Liver (tissue), 9 donors: ENCODE measurements around the gene NOS1AP. TPM values are rescaled to one million over a fixed set of nuclear protein-coding genes. Genes with fewer than 3 reads are reported as not detected.

Experiments
- DNase-seq: peaks from one replicate; pipeline ENCODE4 v3.0.0-alpha.2; 2017; ENCODE audit warnings: low spot score
- H3K27ac ChIP-seq, 2 donors: one replicate each; pipeline ENCODE4 v1.7.0; 2013; ENCODE audit warnings: inconsistent platforms in 2 of 2, low read length in 2 of 2, control low read depth in 1 of 2, low read depth in 1 of 2, mild to moderate bottlenecking in 1 of 2
- H3K27me3 ChIP-seq, 4 donors: one replicate each; pipeline versions ENCODE4 v1.6.1 to v1.7.0; 2013; ENCODE audit warnings: low read length in 3 of 4, inconsistent platforms in 1 of 4, mild to moderate bottlenecking in 1 of 4, moderate library complexity in 1 of 4; ENCODE audit not compliant: control insufficient read depth in 4 of 4, insufficient read depth in 4 of 4
- H3K36me3 ChIP-seq, 4 donors: one replicate each; pipeline versions ENCODE4 v1.6.1 to v1.7.0; 2013; ENCODE audit warnings: low read length in 3 of 4, mild to moderate bottlenecking in 3 of 4, low read depth in 1 of 4, moderate library complexity in 1 of 4; ENCODE audit not compliant: control insufficient read depth in 4 of 4, insufficient read depth in 3 of 4
- H3K4me1 ChIP-seq, 4 donors: one replicate each; pipeline versions ENCODE4 v1.6.1 to v1.7.0; 2013; ENCODE audit warnings: low read length in 3 of 4, mild to moderate bottlenecking in 3 of 4, moderate library complexity in 1 of 4; ENCODE audit not compliant: control insufficient read depth in 4 of 4, insufficient read depth in 4 of 4
- H3K4me3 ChIP-seq, 3 donors: one replicate each; pipeline versions ENCODE4 v1.6.1 to v1.7.0; 2013; ENCODE audit warnings: low read length in 3 of 3, control low read depth in 1 of 3, low read depth in 1 of 3, mild to moderate bottlenecking in 1 of 3
- H3K9ac ChIP-seq, 2 donors: one replicate each; pipeline ENCODE4 v1.7.0; 2013; ENCODE audit warnings: low read length in 2 of 2, mild to moderate bottlenecking in 2 of 2, moderate library complexity in 2 of 2, control low read depth in 1 of 2, low read depth in 1 of 2
- H3K9me3 ChIP-seq, 4 donors: one replicate each; pipeline versions ENCODE4 v1.6.1 to v1.7.0; 2013; ENCODE audit warnings: low read length in 3 of 4; ENCODE audit not compliant: control insufficient read depth in 4 of 4
- ATF3 ChIP-seq: IDR thresholded peaks from 2 replicates; pipeline ENCODE4 v1.6.1; 2016; ENCODE audit warnings: antibody characterized with exemption
- CTCF ChIP-seq: fragments of 150-350 bp; IDR thresholded peaks from 2 replicates; pipeline ENCODE4 v1.5.1; 2017; ENCODE audit warnings: improper control_type of control experiment, low read depth, low read length; ENCODE audit not compliant: missing input control
- EGR1 ChIP-seq, 2 donors: IDR thresholded peaks; 2 replicates each; pipeline ENCODE4 v1.6.1; 2016 to 2018; ENCODE audit warnings: antibody characterized with exemption in 2 of 2, low read depth in 2 of 2
- FOXA1 ChIP-seq: IDR thresholded peaks from 2 replicates; pipeline ENCODE4 v1.6.1; 2016; ENCODE audit warnings: antibody characterized with exemption
- FOXA2 ChIP-seq: IDR thresholded peaks from 2 replicates; pipeline ENCODE4 v1.6.1; 2016; ENCODE audit warnings: antibody characterized with exemption
- GABPA ChIP-seq, 2 donors: IDR thresholded peaks in 1 of 2; conservative IDR thresholded peaks in 1 of 2; 2 replicates each; pipeline ENCODE4 v1.6.1; 2016; ENCODE audit warnings: antibody characterized with exemption in 2 of 2, mild to moderate bottlenecking in 1 of 2, moderate library complexity in 1 of 2
- HNF4A ChIP-seq, 2 donors: conservative IDR thresholded peaks; 2 replicates each; pipeline ENCODE4 v1.6.1; 2016; ENCODE audit warnings: antibody characterized with exemption in 2 of 2, mild to moderate bottlenecking in 2 of 2
- HNF4G ChIP-seq: IDR thresholded peaks from 2 replicates; pipeline ENCODE4 v1.6.1; 2016; ENCODE audit warnings: antibody characterized with exemption
- JUND ChIP-seq, 2 donors: IDR thresholded peaks; 2 replicates each; pipeline ENCODE4 v1.6.1; 2016; ENCODE audit warnings: antibody characterized with exemption in 2 of 2
- MAX ChIP-seq: IDR thresholded peaks from 2 replicates; pipeline ENCODE4 v1.6.1; 2016; ENCODE audit warnings: antibody characterized with exemption
- NR2F2 ChIP-seq: IDR thresholded peaks from 2 replicates; pipeline ENCODE4 v1.6.1; 2016; ENCODE audit warnings: antibody characterized with exemption
- RAD21 ChIP-seq, 2 donors: IDR thresholded peaks; 2 replicates each; pipeline ENCODE4 v1.6.1; 2016; ENCODE audit warnings: antibody characterized with exemption in 2 of 2, mild to moderate bottlenecking in 2 of 2
- REST ChIP-seq: IDR thresholded peaks from 2 replicates; pipeline ENCODE4 v1.6.1; 2016; ENCODE audit warnings: antibody characterized with exemption, mild to moderate bottlenecking
- RXRA ChIP-seq, 2 donors: IDR thresholded peaks; 2 replicates each; pipeline ENCODE4 v1.6.1; 2017 to 2018; ENCODE audit warnings: antibody characterized with exemption in 2 of 2, mild to moderate bottlenecking in 1 of 2
- SP1 ChIP-seq: IDR thresholded peaks from 2 replicates; pipeline ENCODE4 v1.6.1; 2018; ENCODE audit warnings: antibody characterized with exemption, mild to moderate bottlenecking
- TAF1 ChIP-seq: conservative IDR thresholded peaks from 2 replicates; pipeline ENCODE4 v1.6.1; 2016; ENCODE audit warnings: antibody characterized with exemption, mild to moderate bottlenecking
- YY1 ChIP-seq: IDR thresholded peaks from 2 replicates; pipeline ENCODE4 v1.6.1; 2016; ENCODE audit warnings: antibody characterized with exemption, mild to moderate bottlenecking
- ZBTB33 ChIP-seq: IDR thresholded peaks from 2 replicates; pipeline ENCODE4 v1.6.1; 2016; ENCODE audit warnings: antibody characterized with exemption
- WGBS: extraction: QIAGEN DNeasy Blood & Tissue Kit; methylation state at CpG from one replicate; pipeline ENCODE4 v1.1.7; 2013; 5-methylcytosine and 5-hydroxymethylcytosine counted together
- polyA plus RNA-seq, 2 donors: library from polyadenylated mRNA; stranded (reverse) in 1 of 2; unstranded in 1 of 2; fragments of 200-250 nt in 1 of 2; fragments of >200 nt in 1 of 2; fragmentation: Nextera tagmentation in 1 of 2; extraction: Ambion mirVana in 1 of 2; gene quantifications; one replicate each; pipeline versions ENCODE4 v1.2.1 to v1.2.3, GENCODE V29; 2013 to 2015
- total RNA-seq, 2 donors: library from RNA; depleted of rRNA; stranded (reverse); fragments of >200 nt; gene quantifications; one replicate each; pipeline ENCODE4 v1.2.3, GENCODE V29; 2014
- donor health status: healthy.
- donor health status: healthy.
- donor health status: healthy.
- donor health status: healthy.
- donor health status: healthy.

NOS1AP gene
- total and polyA plus RNA-seq, 4 donors, result 1.4 to 13.0 (median 4.5) TPM

GRCh38 chr1:162130308-162130707 lies 60.8 kb downstream of the NOS1AP start:
- H3K4me3 ChIP-seq, result no peak overlapping the region
- no peak for TF ChIP-seq RXRA (IDR thresholded peaks at IDR 0.05)
- no peak for TF ChIP-seq YY1
- no peak for TF ChIP-seq RAD21 (IDR thresholded peaks at IDR 0.05)
- TF ChIP-seq JUND (IDR thresholded peaks at IDR 0.05), result no peak
- TF ChIP-seq GABPA (IDR thresholded peaks at IDR 0.05 in 1 of 2, conservative IDR thresholded peaks at IDR 0.05 in 1 of 2), result no peak
- no peak for TF ChIP-seq EGR1 (IDR thresholded peaks at IDR 0.05; ENCODE audit: low read depth in 2 of 2)
- TF ChIP-seq FOXA1, result no peak
- TF ChIP-seq HNF4G, result no peak
- no peak for TF ChIP-seq HNF4A (conservative IDR thresholded peaks at IDR 0.05)
- TF ChIP-seq ATF3, result no peak
- TF ChIP-seq CTCF, result no peak

GRCh38 chr1:162131400-162132321 lies 62.2 kb downstream of the NOS1AP start:
- Histone ChIP-seq H3K4me3 (no peak overlapping the region), H3K9ac (peak overlapping the region in 1 of 2 donors; percentile 48), H3K27ac (peak overlapping the region; percentile 84 to 94), H3K27me3 (no peaks in the 10 kb centered on the region), H3K9me3 (no peaks in the 10 kb centered on the region), H3K36me3 (no peaks in the 10 kb centered on the region), H3K4me1 (peaks cover 8 to 53% (median 46%) of the 10 kb centered on the region in 4 donors)
- DNase-seq, result no peak
- WGBS, result 32% methylated on average over 4 of the region's 4 CpGs
- TF ChIP-seq HNF4G, result peak; percentile 80
- peak; percentile 89 for TF ChIP-seq REST
- TF ChIP-seq FOXA1, result peak; percentile 85
- peak; percentile 42 to 77 for TF ChIP-seq JUND (IDR thresholded peaks at IDR 0.05)
- no peak for TF ChIP-seq CTCF
- TF ChIP-seq HNF4A (conservative IDR thresholded peaks at IDR 0.05), result peak; percentile 85 to 92
- TF ChIP-seq GABPA (IDR thresholded peaks at IDR 0.05 in 1 of 2, conservative IDR thresholded peaks at IDR 0.05 in 1 of 2), result peak; percentile 24 to 26
- peak in 1 of 2 donors; percentile 68 for TF ChIP-seq EGR1 (IDR thresholded peaks at IDR 0.05; ENCODE audit: low read depth in 2 of 2)
- peak; percentile 31 for TF ChIP-seq ATF3
- peak; percentile 62 for TF ChIP-seq ZBTB33
- TF ChIP-seq YY1, result peak; percentile 45
- peak; percentile 18 to 63 for TF ChIP-seq RAD21 (IDR thresholded peaks at IDR 0.05)
- TF ChIP-seq SP1, result peak; percentile 60
- peak; percentile 70 to 86 for TF ChIP-seq RXRA (IDR thresholded peaks at IDR 0.05)
- TF ChIP-seq TAF1, result peak; percentile 24
- TF ChIP-seq NR2F2, result no peak
- TF ChIP-seq FOXA2, result peak; percentile 83
- peak; percentile 67 for TF ChIP-seq MAX

More at GRCh38 chr1:162130308-162130707, 60.8 kb downstream of the NOS1AP start:
- no peaks in the 10 kb centered on the region for H3K27me3 ChIP-seq
- no peaks in the 10 kb centered on the region for H3K36me3 ChIP-seq
- H3K27ac ChIP-seq, result peak overlapping the region in 1 of 2 donors; percentile 25
- H3K4me1 ChIP-seq, result peaks cover 6 to 50% (median 41%) of the 10 kb centered on the region in 4 donors
- H3K9me3 ChIP-seq, result no peaks in the 10 kb centered on the region
- no peak for DNase-seq
- H3K9ac ChIP-seq, result no peak overlapping the region
- 96% methylated on average over 2 of the region's 2 CpGs for WGBS
